Superior temporal gyrus (tissue), 1 donor: ENCODE results near the gene NOP56.

Experiments used
- DNase-seq: peaks from one replicate; pipeline ENCODE4 v3.0.0-alpha.2; 2016; ENCODE audit errors: extremely low spot score

NOP56 gene

DNA sequence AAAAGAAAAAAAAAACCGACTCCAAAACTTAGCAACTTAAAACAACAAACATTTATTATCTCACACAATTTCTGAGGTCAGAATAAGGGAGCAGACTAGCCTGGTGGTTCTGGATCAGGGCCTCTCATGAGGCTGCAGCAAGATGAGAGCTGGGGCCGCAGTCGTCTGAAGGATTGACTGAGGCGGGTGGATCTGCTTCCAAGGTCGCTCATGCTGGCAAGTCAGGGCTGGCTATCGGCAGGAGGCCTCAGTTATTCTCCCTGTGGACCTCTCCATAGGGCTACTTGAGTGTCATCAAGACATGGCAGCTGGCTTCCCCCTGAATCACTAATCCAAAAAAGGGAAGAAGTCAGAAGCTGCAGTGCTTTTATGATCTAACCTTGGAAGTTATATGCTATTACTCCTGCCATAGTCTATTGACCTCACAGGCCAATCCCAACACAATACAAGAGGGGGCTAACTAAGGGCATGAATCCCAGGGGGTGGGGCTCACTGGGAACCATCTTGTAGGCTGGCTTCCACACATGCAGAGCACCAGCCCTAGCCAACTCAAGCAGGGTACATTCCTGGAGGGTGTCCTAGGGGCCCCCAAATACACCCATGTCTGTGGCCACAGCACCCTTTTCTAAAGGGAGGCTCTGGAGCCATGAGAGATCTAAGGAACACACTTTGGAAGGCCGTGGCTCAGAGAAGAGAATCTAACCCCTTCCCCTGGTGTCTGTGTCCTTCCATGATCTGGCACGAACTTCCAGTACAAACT lies 51.5 kb downstream of the NOP56 start:
- DNase-seq: no peak

DNA sequence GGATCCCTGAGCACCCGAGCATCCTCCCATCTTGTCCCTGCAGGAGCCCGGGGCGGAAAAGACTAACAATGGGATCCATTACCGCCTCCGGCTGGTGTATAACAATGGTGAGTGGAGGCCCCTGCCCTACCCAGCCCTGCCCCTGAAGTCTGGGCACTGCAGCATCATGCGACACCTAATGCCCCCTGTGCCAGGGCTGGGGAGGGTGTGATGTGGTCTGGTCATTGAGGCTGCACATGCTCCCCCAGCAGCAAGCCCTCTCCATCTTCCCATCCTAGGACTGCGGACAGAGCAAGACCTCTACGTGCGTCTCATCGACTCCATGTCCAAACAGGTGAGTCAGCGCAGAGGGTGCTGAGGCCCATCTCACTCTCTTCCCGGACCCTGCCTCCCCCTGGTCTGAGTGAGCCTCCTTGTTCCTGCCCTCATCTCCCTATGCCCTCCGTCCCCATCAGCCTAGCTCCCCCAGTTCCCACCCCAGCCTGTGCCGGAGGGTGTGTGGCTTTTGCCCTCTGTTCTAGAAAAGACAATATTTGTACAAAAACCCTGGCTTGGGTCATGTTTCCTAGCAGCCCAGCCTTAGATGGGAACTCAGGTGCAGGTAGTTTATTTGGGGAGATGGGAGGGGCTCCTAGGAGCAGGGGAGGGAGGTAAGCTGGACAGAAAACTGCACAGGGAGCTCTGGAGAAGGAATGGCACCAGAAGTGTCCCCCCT lies 53.7 kb downstream of the NOP56 start:
- no peak for DNase-seq

DNA sequence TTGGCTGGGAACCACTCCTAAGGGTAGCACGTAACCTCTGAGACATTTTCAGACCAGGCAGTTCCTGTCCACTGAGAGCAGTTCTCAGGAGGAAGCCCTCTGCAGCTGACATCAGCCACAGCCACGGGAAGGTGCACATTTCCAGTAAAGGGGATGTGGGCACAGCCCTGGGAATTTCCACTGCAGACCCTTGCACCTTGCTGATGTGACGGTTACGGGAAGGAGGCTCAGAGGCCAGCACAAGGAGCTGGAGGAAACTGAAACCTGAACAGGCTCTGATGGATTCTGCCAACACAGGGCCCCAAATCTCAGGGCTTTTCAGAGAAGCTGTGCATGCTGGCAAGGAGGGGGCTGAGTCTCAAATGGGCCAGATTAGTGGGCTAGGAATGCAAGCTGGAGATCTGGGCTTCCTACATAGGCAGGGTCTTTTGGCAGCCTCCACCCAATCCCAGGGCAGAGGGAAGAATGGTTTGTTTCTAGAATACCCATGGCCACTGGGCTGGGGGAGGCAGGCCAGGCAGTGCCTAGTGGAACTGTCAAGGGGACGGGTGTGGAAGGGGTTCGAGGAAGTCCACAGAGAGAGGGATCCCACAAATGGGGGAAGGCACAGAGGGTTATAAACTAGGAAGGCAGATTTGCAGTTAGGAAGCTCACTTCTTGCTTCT lies 54.4 kb downstream of the NOP56 start:
- no peak for DNase-seq

DNA sequence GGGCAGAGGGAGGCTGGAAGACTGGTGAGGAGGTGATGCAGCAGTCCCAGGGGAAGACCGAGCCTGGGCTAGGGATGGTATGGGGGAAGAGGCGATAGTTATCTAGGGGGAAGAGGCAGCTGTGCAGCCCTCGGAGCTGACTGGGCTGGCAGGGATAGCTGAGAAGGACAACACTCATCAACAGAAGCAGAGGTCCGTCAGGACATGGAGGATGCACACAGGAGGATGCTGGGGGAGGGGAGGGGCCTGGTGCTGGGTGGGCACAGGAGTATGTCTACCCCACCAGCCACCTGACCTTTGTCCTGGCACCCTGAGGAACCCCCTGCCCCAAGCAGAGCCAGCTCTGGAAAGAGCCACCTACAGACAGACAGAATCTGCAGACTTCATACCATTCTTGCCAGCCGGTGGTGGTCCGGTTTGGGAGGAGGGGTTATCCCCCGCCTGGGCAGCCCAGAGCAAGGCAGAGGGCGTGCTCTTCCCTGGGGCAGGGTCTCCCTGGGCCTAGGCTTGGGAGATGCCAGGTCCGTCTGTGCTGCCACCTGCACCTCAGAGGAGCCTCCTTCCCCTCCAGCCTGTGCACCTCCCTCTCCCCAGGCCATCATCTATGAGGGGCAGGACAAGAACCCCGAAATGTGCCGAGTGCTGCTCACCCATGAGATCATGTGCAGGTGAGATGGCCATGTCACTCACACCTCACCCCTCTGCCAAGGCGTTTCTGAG lies 55.1 kb downstream of the NOP56 start:
- no peak for DNase-seq
